ENCODE results near the gene PTPRN2.

The PTPRN2 gene

GRCh38 chr7:158361326-158361946 is 226.2 kb downstream of the PTPRN2 start:
- TF ChIP-seq, protein P1, sequence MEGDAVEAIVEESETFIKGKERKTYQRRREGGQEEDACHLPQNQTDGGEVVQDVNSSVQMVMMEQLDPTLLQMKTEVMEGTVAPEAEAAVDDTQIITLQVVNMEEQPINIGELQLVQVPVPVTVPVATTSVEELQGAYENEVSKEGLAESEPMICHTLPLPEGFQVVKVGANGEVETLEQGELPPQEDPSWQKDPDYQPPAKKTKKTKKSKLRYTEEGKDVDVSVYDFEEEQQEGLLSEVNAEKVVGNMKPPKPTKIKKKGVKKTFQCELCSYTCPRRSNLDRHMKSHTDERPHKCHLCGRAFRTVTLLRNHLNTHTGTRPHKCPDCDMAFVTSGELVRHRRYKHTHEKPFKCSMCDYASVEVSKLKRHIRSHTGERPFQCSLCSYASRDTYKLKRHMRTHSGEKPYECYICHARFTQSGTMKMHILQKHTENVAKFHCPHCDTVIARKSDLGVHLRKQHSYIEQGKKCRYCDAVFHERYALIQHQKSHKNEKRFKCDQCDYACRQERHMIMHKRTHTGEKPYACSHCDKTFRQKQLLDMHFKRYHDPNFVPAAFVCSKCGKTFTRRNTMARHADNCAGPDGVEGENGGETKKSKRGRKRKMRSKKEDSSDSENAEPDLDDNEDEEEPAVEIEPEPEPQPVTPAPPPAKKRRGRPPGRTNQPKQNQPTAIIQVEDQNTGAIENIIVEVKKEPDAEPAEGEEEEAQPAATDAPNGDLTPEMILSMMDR (IDR thresholded peaks at IDR 0.05; ENCODE audit: low read depth, low read length): no peak
- DNase-seq (ENCODE audit: extremely low read depth, low read depth): no peak

- DNase-seq (ENCODE audit: extremely low read depth, low read depth): no peak
- TF ChIP-seq, protein P1 (IDR thresholded peaks at IDR 0.05; ENCODE audit: low read depth, low read length): no peak
Measured at GRCh38 chr7:158358926-158359645, 228.5 kb downstream of the PTPRN2 start.

DNA sequence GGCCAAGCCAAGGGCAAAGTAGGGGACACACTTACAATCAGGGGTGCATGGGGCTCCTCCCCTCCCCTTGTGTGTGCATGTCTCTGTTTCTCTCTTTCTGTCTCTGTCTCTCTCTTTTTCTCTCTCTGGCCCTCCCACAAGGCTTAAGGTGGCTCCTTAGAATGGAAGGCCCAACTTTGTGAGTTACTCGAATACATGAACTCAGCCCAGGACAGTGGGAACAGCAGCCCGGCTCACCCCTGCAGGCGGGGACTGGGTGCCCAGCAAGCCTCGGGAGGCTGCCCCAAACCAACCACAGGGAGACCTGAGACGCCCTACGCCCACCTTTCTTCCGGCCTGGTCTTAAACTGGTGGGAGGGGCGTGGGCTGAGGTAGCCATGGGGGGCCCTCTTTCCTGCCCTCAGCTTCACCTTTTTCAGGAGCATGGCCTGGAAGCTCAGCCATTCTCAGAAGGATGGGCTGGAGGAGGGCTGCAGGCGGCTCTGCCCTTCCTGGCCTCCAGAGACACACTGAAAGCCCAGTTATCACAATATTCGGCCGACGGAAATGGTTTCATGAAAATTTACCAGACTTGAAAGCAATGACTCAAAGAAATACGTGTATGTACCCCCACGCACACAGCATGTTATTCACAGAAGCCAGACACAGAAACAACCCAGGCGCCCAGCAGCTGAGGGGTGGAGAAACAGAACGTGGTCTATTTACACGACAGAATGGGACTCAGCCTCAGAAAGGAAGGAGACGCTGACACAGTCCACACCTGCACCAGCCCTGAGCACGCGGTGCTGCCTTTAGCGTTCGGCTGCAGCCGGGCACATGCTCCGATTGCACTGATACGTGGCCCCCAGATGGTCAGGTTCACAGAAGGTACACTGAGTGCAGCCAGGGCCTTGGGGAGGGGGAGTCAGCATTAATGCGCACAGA is 229.5 kb downstream of the PTPRN2 start:
- DNase-seq (ENCODE audit: extremely low read depth, low read depth): no peak
- TF ChIP-seq, protein P1 (IDR thresholded peaks at IDR 0.05; ENCODE audit: low read depth, low read length): no peak

DNA sequence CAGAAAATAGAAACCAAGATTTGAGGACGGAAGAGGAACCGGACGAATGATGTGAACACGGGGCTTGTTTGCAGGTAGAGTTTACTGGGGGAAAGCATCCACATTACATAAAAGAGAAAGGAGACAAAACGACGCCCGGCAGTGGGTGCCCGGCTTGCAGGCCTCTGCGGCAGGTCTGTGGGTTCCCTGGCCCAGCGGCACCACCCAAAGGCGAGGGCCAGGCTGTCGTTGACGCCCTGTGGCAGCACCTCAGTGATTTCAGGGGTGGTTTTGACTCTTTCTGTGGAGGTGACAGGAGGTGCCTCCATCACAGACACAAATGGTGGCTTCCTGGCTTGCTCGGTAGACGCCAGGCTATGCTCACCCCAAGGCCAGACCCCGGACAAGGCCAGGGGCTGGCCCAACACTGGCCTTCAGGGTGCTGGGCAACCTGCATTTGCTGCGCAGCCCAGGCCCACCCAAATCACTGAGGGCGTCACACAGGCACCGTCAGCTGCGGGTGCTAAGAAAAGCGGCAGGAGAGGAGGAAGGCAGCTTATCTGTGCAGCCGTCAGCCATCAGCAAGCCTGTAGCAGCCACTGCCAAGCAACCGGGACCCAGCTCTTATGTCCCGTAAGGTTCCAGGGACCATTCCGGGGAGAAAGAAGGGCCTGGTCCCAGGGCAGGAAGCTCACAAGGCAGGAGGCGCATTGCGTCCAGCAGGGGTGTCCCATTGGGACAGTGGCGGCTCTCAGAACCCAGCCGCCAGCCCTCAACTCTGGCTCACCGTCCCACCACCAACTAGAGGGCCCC is 230.3 kb downstream of the PTPRN2 start:
- TF ChIP-seq, protein P1 (IDR thresholded peaks at IDR 0.05; ENCODE audit: low read depth, low read length): no peak
- no peak for DNase-seq (ENCODE audit: extremely low read depth, low read depth)

DNA sequence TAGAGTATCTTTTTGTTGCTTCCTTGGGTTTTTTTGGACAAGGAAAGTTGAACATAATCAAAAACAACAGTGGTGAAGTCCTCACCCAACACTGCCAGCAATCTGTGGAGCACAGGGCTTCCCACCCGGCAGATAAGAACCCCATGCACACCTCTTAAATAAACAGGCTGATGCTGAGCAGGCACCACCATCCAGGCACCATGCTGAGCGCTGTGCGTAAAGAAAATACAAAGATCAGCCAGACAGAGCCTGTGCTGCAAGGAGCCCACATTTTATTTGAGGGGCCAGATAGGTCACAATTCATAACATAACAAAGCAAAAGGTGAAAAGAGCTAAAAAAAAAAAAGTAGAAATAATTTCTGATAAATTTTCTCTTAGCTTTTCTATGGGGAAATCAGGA is 231.2 kb downstream of the PTPRN2 start:
- TF ChIP-seq, protein P1 (IDR thresholded peaks at IDR 0.05; ENCODE audit: low read depth, low read length): no peak
- DNase-seq (ENCODE audit: extremely low read depth, low read depth): no peak

GRCh38 chr7:158355456-158356065 is 232.1 kb downstream of the PTPRN2 start:
- no peak for DNase-seq (ENCODE audit: extremely low read depth, low read depth)
- TF ChIP-seq, protein P1 (IDR thresholded peaks at IDR 0.05; ENCODE audit: low read depth, low read length): no peak

Measured in AG09319 (cell line).